HL-60/S4 treated with retinoic acid at 250 ng/mL for 4 days and 3 days (cell line): ENCODE results near the gene OR8B4.
"Not testable (repeated sequence)": the region's sequence is repeated elsewhere in the genome, so short reads cannot be mapped to it uniquely, and the experiment has no call there.

ENCODE experiments used
- in situ Hi-C: fragments of 300-500 bp; cut with MboI; formaldehyde crosslinking; loops from 2 replicates; pipeline ENCODE4 v1.7.0; 2022; ENCODE audit warnings: low sequenced_read_pairs

The OR8B4 gene

GRCh38 chr11:124415356-124415923 is 9.2 kb downstream of the OR8B4 start:
- in situ Hi-C loops, result loop anchor here (10.0 to 25.0 kb wide), 2 partner anchors 159 to 347 kb away; partner anchors contain the start of genes ESAM and VSIG2

- in situ Hi-C loops, result loop anchor here (10.0 to 25.0 kb wide), 2 partner anchors 165 to 352 kb away; partner anchors contain the start of genes ESAM and VSIG2
Measured at GRCh38 chr11:124409906-124410305, 14.8 kb downstream of the OR8B4 start.

- in situ Hi-C loops, result loop anchor here (25.0 kb wide), 1 partner anchor 357 kb away; the partner anchor contains the start of genes ESAM and VSIG2
Measured at GRCh38 chr11:124405581-124405980, 19.1 kb downstream of the OR8B4 start.

- in situ Hi-C loops, result loop anchor here (25.0 kb wide), 1 partner anchor 359 kb away; the partner anchor contains the start of genes ESAM and VSIG2
Measured at GRCh38 chr11:124403186-124403585, 21.5 kb downstream of the OR8B4 start.

- in situ Hi-C loops, result loop anchor here (25.0 kb wide), 1 partner anchor 360 kb away; the partner anchor contains the start of genes ESAM and VSIG2
Measured at GRCh38 chr11:124402326-124402922, 22.2 kb downstream of the OR8B4 start.

GRCh38 chr11:124398924-124399323 is 25.7 kb downstream of the OR8B4 start, which contains the start of gene OR8B3:
Gene OR8B3, minus strand, starts transcription at chr11:124399024. Its CDS starts 1,673 bp downstream, at chr11:124397351.
- in situ Hi-C loops, result no loop called here

- in situ Hi-C loops, result not testable (repeated sequence)
Measured at GRCh38 chr11:124396847-124397246, 27.8 kb downstream of the OR8B4 start.

- in situ Hi-C loops, result no loop called here
Measured at GRCh38 chr11:124394408-124394807, 30.3 kb downstream of the OR8B4 start.

- in situ Hi-C loops, result no loop called here
Measured at GRCh38 chr11:124384399-124384798, 40.3 kb downstream of the OR8B4 start, which contains the start of gene OR8B2. Gene OR8B2, minus strand, starts transcription at chr11:124384499. Its CDS starts 1,156 bp downstream, at chr11:124383343.

- in situ Hi-C loops, result not testable (repeated sequence)
Measured at GRCh38 chr11:124382857-124383256, 41.8 kb downstream of the OR8B4 start.

GRCh38 chr11:124380585-124380984 is 44.1 kb downstream of the OR8B4 start:
- in situ Hi-C loops, result no loop called here

GRCh38 chr11:124376280-124376679 is 48.4 kb downstream of the OR8B4 start:
- in situ Hi-C loops, result no loop called here
